Stimulated activated CD8-positive, alpha-beta memory T cell treated with anti-CD3 and anti-CD28 coated beads, Interleukin-12 subunit alpha, Interleukin-12 subunit beta, amount 100 ng/mL, for 24 hours (primary cell): Measurements from ENCODE around the gene ARHGAP31.

Source experiments
- DNase-seq: peaks from one replicate; pipeline ENCODE4 v3.0.0-alpha.2; 2020; ENCODE audit errors: extremely low read depth

Gene ARHGAP31

GRCh38 chr3:119382134-119382533, 88.0 kb downstream of the ARHGAP31 start:
- no peak for DNase-seq

GRCh38 chr3:119388577-119388976, 94.4 kb downstream of the ARHGAP31 start:
- DNase-seq: no peak

- no peak for DNase-seq
Measured at GRCh38 chr3:119395923-119396358, 101.8 kb downstream of the ARHGAP31 start.

- no peak for DNase-seq
Measured at GRCh38 chr3:119396870-119397269, 102.7 kb downstream of the ARHGAP31 start.

GRCh38 chr3:119400466-119400865, 106.3 kb downstream of the ARHGAP31 start:
- DNase-seq: no peak

GRCh38 chr3:119401069-119401468, 106.9 kb downstream of the ARHGAP31 start:
- DNase-seq: no peak

- no peak for DNase-seq
Measured at GRCh38 chr3:119401503-119402440, 107.6 kb downstream of the ARHGAP31 start.

GRCh38 chr3:119402791-119403190, 108.6 kb downstream of the ARHGAP31 start:
- no peak for DNase-seq

GRCh38 chr3:119403201-119403600, 109.0 kb downstream of the ARHGAP31 start:
- no peak for DNase-seq

GRCh38 chr3:119405315-119405714, 111.1 kb downstream of the ARHGAP31 start:
- no peak for DNase-seq

- DNase-seq: no peak
Measured at GRCh38 chr3:119408243-119408950, 114.2 kb downstream of the ARHGAP31 start.

- no peak for DNase-seq
Measured at GRCh38 chr3:119409844-119410243, 115.7 kb downstream of the ARHGAP31 start.

GRCh38 chr3:119413603-119414280, 119.6 kb downstream of the ARHGAP31 start:
- no peak for DNase-seq

GRCh38 chr3:119416873-119417272, 122.7 kb downstream of the ARHGAP31 start:
- no peak for DNase-seq

GRCh38 chr3:119417771-119418512, 123.8 kb downstream of the ARHGAP31 start:
- no peak for DNase-seq

GRCh38 chr3:119418641-119419040, 124.5 kb downstream of the ARHGAP31 start:
- no peak for DNase-seq

GRCh38 chr3:119420196-119420595, 126.0 kb downstream of the ARHGAP31 start:
- DNase-seq: no peak

GRCh38 chr3:119427669-119428068, 133.5 kb downstream of the ARHGAP31 start:
- DNase-seq: no peak

GRCh38 chr3:119428538-119428937, 134.4 kb downstream of the ARHGAP31 start:
- no peak for DNase-seq

- no peak for DNase-seq
Measured at GRCh38 chr3:119433613-119434325, 139.6 kb downstream of the ARHGAP31 start.

GRCh38 chr3:119434703-119435102, 140.5 kb downstream of the ARHGAP31 start:
- DNase-seq: no peak
